ENCODE measurements around the gene ANAPC13. TPM values are rescaled to one million over a fixed set of nuclear protein-coding genes. Genes with fewer than 3 reads are reported as not detected.

ANAPC13 gene
- total and polyA plus RNA-seq, 10 of the 15 experiments (the other 5 are each of a cell fraction or from before 2014, with no cell fraction given) = 34.9 to 139 (median 83.0) TPM

DNA sequence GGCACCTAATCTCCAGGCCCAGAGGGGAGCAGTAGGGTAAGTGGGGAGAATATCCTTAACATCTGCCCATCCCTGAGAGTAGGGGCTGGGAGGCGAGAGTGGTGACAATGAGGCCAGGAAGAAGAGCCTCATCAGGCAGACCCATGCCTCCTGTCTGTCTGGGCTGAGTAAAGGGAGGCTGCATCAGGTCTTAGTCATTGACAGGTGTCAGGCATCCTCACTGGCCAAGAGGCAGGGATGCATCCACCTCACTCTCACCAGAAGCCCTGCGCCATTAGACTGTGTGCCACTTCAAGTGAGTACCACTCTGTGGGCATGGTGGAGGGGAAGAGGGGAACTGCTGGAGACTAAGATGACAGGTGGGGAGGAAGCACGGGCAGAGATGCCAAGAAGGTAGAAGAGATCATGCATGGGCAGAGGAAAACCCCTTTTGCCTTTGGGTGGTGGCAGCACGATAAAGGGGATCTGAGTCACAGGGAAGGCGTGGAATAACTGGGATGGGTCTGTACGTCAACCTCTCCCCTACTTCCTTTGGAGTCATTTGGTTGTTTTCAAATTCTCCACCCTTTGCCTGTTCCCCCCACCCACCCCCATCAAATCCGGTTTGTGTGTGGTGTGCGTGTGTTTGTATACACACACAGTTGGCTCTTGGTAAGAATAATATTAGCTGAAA lies 14.1 kb downstream of the ANAPC13 start (continued):
- TF ChIP-seq, protein P1, sequence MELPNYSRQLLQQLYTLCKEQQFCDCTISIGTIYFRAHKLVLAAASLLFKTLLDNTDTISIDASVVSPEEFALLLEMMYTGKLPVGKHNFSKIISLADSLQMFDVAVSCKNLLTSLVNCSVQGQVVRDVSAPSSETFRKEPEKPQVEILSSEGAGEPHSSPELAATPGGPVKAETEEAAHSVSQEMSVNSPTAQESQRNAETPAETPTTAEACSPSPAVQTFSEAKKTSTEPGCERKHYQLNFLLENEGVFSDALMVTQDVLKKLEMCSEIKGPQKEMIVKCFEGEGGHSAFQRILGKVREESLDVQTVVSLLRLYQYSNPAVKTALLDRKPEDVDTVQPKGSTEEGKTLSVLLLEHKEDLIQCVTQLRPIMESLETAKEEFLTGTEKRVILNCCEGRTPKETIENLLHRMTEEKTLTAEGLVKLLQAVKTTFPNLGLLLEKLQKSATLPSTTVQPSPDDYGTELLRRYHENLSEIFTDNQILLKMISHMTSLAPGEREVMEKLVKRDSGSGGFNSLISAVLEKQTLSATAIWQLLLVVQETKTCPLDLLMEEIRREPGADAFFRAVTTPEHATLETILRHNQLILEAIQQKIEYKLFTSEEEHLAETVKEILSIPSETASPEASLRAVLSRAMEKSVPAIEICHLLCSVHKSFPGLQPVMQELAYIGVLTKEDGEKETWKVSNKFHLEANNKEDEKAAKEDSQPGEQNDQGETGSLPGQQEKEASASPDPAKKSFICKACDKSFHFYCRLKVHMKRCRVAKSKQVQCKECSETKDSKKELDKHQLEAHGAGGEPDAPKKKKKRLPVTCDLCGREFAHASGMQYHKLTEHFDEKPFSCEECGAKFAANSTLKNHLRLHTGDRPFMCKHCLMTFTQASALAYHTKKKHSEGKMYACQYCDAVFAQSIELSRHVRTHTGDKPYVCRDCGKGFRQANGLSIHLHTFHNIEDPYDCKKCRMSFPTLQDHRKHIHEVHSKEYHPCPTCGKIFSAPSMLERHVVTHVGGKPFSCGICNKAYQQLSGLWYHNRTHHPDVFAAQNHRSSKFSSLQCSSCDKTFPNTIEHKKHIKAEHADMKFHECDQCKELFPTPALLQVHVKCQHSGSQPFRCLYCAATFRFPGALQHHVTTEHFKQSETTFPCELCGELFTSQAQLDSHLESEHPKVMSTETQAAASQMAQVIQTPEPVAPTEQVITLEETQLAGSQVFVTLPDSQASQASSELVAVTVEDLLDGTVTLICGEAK (IDR thresholded peaks at IDR 0.05; ENCODE audit: borderline replicate concordance) = no peak
- TF ChIP-seq EZH2 (IDR thresholded peaks at IDR 0.05; ENCODE audit: borderline replicate concordance, control insufficient read depth, low read depth, low read length) (no peak), RUNX3 (IDR thresholded peaks at IDR 0.05; ENCODE audit: low read length) (no peak), BCL11A (IDR thresholded peaks at IDR 0.05; ENCODE audit: low read depth, low read length) (no peak)
- TF ChIP-seq, protein P2, sequence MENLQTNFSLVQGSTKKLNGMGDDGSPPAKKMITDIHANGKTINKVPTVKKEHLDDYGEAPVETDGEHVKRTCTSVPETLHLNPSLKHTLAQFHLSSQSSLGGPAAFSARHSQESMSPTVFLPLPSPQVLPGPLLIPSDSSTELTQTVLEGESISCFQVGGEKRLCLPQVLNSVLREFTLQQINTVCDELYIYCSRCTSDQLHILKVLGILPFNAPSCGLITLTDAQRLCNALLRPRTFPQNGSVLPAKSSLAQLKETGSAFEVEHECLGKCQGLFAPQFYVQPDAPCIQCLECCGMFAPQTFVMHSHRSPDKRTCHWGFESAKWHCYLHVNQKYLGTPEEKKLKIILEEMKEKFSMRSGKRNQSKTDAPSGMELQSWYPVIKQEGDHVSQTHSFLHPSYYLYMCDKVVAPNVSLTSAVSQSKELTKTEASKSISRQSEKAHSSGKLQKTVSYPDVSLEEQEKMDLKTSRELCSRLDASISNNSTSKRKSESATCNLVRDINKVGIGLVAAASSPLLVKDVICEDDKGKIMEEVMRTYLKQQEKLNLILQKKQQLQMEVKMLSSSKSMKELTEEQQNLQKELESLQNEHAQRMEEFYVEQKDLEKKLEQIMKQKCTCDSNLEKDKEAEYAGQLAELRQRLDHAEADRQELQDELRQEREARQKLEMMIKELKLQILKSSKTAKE (IDR thresholded peaks at IDR 0.05; ENCODE audit: low read depth, poor library complexity, severe bottlenecking) = no peak
- TF ChIP-seq, protein P3, sequence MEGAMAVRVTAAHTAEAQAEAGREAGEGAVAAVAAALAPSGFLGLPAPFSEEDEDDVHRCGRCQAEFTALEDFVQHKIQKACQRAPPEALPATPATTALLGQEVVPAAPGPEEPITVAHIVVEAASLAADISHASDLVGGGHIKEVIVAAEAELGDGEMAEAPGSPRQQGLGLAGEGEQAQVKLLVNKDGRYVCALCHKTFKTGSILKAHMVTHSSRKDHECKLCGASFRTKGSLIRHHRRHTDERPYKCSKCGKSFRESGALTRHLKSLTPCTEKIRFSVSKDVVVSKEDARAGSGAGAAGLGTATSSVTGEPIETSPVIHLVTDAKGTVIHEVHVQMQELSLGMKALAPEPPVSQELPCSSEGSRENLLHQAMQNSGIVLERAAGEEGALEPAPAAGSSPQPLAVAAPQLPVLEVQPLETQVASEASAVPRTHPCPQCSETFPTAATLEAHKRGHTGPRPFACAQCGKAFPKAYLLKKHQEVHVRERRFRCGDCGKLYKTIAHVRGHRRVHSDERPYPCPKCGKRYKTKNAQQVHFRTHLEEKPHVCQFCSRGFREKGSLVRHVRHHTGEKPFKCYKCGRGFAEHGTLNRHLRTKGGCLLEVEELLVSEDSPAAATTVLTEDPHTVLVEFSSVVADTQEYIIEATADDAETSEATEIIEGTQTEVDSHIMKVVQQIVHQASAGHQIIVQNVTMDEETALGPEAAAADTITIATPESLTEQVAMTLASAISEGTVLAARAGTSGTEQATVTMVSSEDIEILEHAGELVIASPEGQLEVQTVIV (IDR thresholded peaks at IDR 0.05; ENCODE audit: borderline replicate concordance, partially characterized antibody) = no peak
